ENCODE results near the gene ATG9B. TPM values are rescaled to one million over a fixed set of nuclear protein-coding genes. Genes with fewer than 3 reads are reported as not detected.
A peak's percentile ranks its signal among the peaks of the same experiment; 100 is the strongest.

ATG9B gene
- total and polyA plus RNA-seq, 9 of the 15 experiments (the other 6 are each of a cell fraction or from before 2014, with no cell fraction given): 0.29 to 8.0 (median 2.1) TPM

DNA sequence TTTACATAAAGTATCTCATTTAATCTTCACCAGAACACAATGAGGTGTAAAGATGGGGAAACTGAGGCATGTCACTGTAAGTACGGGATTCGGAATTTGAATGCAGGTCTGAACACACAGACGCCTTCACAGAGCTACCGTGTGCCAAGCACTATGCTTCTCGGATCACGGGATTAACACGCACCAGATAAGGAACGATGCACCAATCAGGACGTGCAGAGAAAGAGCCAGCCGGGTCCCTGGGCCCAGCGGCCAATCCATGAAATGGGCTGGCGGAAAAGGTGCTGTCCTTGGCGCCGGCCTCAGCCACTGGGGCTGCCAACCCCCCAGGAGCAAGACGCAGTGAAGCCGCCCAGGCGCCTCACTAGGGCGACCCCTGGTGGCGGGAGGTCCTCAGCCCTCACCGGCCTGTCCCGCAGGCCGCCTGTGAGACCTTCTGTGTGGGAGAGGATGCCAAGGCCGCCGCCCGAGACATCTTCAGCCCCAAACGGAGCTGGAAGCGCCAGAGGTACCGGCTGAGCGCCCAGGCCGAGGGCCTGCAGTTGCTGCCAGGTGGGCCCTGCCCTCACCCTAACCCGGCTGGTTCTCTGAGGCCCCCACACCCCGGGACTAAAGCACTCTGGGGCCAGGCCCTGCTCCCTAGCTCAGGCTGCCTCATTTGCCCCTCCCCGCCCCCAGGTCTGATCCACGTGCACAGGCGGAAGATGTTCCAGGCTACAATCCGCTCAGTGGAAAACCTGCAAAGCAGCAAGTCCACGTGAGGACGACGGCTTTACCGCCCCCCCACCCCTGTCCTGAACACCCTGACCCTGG lies 15.6 kb downstream of the ATG9B start (continued):
- TF ChIP-seq, protein P1, sequence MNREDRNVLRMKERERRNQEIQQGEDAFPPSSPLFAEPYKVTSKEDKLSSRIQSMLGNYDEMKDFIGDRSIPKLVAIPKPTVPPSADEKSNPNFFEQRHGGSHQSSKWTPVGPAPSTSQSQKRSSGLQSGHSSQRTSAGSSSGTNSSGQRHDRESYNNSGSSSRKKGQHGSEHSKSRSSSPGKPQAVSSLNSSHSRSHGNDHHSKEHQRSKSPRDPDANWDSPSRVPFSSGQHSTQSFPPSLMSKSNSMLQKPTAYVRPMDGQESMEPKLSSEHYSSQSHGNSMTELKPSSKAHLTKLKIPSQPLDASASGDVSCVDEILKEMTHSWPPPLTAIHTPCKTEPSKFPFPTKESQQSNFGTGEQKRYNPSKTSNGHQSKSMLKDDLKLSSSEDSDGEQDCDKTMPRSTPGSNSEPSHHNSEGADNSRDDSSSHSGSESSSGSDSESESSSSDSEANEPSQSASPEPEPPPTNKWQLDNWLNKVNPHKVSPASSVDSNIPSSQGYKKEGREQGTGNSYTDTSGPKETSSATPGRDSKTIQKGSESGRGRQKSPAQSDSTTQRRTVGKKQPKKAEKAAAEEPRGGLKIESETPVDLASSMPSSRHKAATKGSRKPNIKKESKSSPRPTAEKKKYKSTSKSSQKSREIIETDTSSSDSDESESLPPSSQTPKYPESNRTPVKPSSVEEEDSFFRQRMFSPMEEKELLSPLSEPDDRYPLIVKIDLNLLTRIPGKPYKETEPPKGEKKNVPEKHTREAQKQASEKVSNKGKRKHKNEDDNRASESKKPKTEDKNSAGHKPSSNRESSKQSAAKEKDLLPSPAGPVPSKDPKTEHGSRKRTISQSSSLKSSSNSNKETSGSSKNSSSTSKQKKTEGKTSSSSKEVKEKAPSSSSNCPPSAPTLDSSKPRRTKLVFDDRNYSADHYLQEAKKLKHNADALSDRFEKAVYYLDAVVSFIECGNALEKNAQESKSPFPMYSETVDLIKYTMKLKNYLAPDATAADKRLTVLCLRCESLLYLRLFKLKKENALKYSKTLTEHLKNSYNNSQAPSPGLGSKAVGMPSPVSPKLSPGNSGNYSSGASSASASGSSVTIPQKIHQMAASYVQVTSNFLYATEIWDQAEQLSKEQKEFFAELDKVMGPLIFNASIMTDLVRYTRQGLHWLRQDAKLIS (CRISPR knock-in tag; IDR thresholded peaks at IDR 0.05): peak; percentile 14
- TF ChIP-seq, protein P2, sequence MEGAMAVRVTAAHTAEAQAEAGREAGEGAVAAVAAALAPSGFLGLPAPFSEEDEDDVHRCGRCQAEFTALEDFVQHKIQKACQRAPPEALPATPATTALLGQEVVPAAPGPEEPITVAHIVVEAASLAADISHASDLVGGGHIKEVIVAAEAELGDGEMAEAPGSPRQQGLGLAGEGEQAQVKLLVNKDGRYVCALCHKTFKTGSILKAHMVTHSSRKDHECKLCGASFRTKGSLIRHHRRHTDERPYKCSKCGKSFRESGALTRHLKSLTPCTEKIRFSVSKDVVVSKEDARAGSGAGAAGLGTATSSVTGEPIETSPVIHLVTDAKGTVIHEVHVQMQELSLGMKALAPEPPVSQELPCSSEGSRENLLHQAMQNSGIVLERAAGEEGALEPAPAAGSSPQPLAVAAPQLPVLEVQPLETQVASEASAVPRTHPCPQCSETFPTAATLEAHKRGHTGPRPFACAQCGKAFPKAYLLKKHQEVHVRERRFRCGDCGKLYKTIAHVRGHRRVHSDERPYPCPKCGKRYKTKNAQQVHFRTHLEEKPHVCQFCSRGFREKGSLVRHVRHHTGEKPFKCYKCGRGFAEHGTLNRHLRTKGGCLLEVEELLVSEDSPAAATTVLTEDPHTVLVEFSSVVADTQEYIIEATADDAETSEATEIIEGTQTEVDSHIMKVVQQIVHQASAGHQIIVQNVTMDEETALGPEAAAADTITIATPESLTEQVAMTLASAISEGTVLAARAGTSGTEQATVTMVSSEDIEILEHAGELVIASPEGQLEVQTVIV (CRISPR knock-in tag; IDR thresholded peaks at IDR 0.05; ENCODE audit: borderline replicate concordance): no peak
- TF ChIP-seq TARDBP (IDR thresholded peaks at IDR 0.05) (peak; percentile 89), ZNF668 (CRISPR knock-in tag; IDR thresholded peaks at IDR 0.05) (no peak; the same call in 1 of the 2 replicates), ZNF324 (CRISPR knock-in tag; IDR thresholded peaks at IDR 0.05) (peak; percentile 67), KLF13 (tag; IDR thresholded peaks at IDR 0.05; ENCODE audit: borderline replicate concordance, low read depth) (peak; percentile 50; the same call in 1 of the 2 replicates), ZNF766 (CRISPR knock-in tag; conservative IDR thresholded peaks at IDR 0.05) (peak; percentile 76; the same call in 1 of the 2 replicates), PCBP2 (IDR thresholded peaks at IDR 0.05; ENCODE audit: low read depth, low read length, poor library complexity, severe bottlenecking) (no peak)
- TF ChIP-seq, protein P3, sequence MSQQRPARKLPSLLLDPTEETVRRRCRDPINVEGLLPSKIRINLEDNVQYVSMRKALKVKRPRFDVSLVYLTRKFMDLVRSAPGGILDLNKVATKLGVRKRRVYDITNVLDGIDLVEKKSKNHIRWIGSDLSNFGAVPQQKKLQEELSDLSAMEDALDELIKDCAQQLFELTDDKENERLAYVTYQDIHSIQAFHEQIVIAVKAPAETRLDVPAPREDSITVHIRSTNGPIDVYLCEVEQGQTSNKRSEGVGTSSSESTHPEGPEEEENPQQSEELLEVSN (IDR thresholded peaks at IDR 0.05; ENCODE audit: borderline replicate concordance in 1 of 2, extremely low read depth in 1 of 2, insufficient read depth in 1 of 2, insufficient read length in 1 of 2, low read depth in 1 of 2, low read length in 1 of 2, poor library complexity in 1 of 2, severe bottlenecking in 1 of 2): peak; percentile 25 to 80
- TF ChIP-seq, protein P4, sequence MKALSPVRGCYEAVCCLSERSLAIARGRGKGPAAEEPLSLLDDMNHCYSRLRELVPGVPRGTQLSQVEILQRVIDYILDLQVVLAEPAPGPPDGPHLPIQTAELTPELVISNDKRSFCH (CRISPR knock-in tag; IDR thresholded peaks at IDR 0.05): no peak
- TF ChIP-seq, protein P4 (tag; IDR thresholded peaks at IDR 0.05): peak; percentile 95
- TF ChIP-seq, protein P5, sequence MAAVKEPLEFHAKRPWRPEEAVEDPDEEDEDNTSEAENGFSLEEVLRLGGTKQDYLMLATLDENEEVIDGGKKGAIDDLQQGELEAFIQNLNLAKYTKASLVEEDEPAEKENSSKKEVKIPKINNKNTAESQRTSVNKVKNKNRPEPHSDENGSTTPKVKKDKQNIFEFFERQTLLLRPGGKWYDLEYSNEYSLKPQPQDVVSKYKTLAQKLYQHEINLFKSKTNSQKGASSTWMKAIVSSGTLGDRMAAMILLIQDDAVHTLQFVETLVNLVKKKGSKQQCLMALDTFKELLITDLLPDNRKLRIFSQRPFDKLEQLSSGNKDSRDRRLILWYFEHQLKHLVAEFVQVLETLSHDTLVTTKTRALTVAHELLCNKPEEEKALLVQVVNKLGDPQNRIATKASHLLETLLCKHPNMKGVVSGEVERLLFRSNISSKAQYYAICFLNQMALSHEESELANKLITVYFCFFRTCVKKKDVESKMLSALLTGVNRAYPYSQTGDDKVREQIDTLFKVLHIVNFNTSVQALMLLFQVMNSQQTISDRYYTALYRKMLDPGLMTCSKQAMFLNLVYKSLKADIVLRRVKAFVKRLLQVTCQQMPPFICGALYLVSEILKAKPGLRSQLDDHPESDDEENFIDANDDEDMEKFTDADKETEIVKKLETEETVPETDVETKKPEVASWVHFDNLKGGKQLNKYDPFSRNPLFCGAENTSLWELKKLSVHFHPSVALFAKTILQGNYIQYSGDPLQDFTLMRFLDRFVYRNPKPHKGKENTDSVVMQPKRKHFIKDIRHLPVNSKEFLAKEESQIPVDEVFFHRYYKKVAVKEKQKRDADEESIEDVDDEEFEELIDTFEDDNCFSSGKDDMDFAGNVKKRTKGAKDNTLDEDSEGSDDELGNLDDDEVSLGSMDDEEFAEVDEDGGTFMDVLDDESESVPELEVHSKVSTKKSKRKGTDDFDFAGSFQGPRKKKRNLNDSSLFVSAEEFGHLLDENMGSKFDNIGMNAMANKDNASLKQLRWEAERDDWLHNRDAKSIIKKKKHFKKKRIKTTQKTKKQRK (IDR thresholded peaks at IDR 0.05; ENCODE audit: borderline replicate concordance, low read depth, low read length): no peak
